ENCODE results near the gene GPR148.

GRCh38 chr2:130749078-130749477 is 20.2 kb downstream of the GPR148 start:
- no peak for TF ChIP-seq CTCF (conservative IDR thresholded peaks at IDR 0.05; ENCODE audit: low read length)
- TF ChIP-seq EZH2phosphoT487 (IDR thresholded peaks at IDR 0.05; ENCODE audit: borderline replicate concordance): no peak

Measured in Loucy (cell line).